BE2C (cell line): ENCODE measurements around the gene DENND5B. TPM values are rescaled to one million over a fixed set of nuclear protein-coding genes. Genes with fewer than 3 reads are reported as not detected.

ENCODE experiments used
- DNase-seq: peaks from one replicate; pipeline ENCODE4 v3.0.0-alpha.2; 2020
- H3K27me3 ChIP-seq: fragments of 250-450 bp; sonication (Bioruptor Pico); 2 replicates; pipeline ENCODE4 v1.5.1; 2020; ENCODE audit warnings: mild to moderate bottlenecking
- H3K36me3 ChIP-seq: fragments of 250-450 bp; sonication (Bioruptor Pico); 2 replicates; pipeline ENCODE4 v1.5.1; 2020; ENCODE audit warnings: mild to moderate bottlenecking
- H3K4me1 ChIP-seq: fragments of 250-450 bp; sonication (Bioruptor Pico); 2 replicates; pipeline ENCODE4 v1.5.1; 2020
- H3K4me3 ChIP-seq: 2 replicates; pipeline ENCODE4 v1.5.1; 2011; ENCODE audit warnings: low read depth, low read length
- H3K9me3 ChIP-seq: fragments of 250-450 bp; sonication (Bioruptor Pico); 2 replicates; pipeline ENCODE4 v1.5.1; 2020
- CTCF ChIP-seq: IDR thresholded peaks from 2 replicates; pipeline ENCODE4 v1.5.1; 2012; ENCODE audit warnings: mild to moderate bottlenecking, low read depth, low read length
- polyA plus RNA-seq: library from polyadenylated mRNA; unstranded; fragments of >200 nt; gene quantifications from one replicate; pipeline ENCODE4 v1.2.1, GENCODE V29; 2012; ENCODE audit warnings: low read depth, missing spikeins; ENCODE audit not compliant: insufficient read length, insufficient read depth

DENND5B gene
- polyA plus RNA-seq, result 5.4 TPM

GRCh38 chr12:31590642-31591379 lies at the start of gene DENND5B:
Gene DENND5B, minus strand, starts transcription at chr12:31591136. Its CDS starts 304 bp downstream, at chr12:31590832.
- H3K4me3 ChIP-seq, result peak within 1 kb of the TSS; percentile 86
- DNase-seq, result peak; percentile 92
- no peaks in the 10 kb centered on the region; the same call in 1 of the 2 replicates for H3K27me3 ChIP-seq
- H3K36me3 ChIP-seq, result peaks cover 8% of the 10 kb centered on the region
- no peaks in the 10 kb centered on the region; the same call in 1 of the 2 replicates for H3K4me1 ChIP-seq
- no peaks in the 10 kb centered on the region for H3K9me3 ChIP-seq
- TF ChIP-seq CTCF, result no peak

- Histone ChIP-seq H3K9me3 (no peaks in the 10 kb centered on the region), H3K27me3 (no peaks in the 10 kb centered on the region), H3K36me3 (peaks cover 16% of the 10 kb centered on the region; the same call in 1 of the 2 replicates), H3K4me3 (no peak overlapping the region), H3K4me1 (no peaks in the 10 kb centered on the region)
- TF ChIP-seq CTCF, result no peak
- DNase-seq, result no peak
These were observed 43.7 kb upstream of the DENND5B start for GRCh38 chr12:31634620-31635019.

- DNase-seq, result no peak
- no peak for TF ChIP-seq CTCF
- Histone ChIP-seq H3K36me3 (peaks cover 16% of the 10 kb centered on the region; the same call in 1 of the 2 replicates), H3K27me3 (no peaks in the 10 kb centered on the region), H3K4me1 (no peaks in the 10 kb centered on the region), H3K9me3 (no peaks in the 10 kb centered on the region), H3K4me3 (no peak overlapping the region)
These were observed 42.5 kb upstream of the DENND5B start for GRCh38 chr12:31633464-31633863.

GRCh38 chr12:31631809-31632208 lies 40.9 kb upstream of the DENND5B start:
- Histone ChIP-seq H3K9me3 (no peaks in the 10 kb centered on the region), H3K4me3 (no peak overlapping the region), H3K36me3 (peaks cover 12% of the 10 kb centered on the region; the same call in 1 of the 2 replicates), H3K4me1 (no peaks in the 10 kb centered on the region), H3K27me3 (no peaks in the 10 kb centered on the region)
- TF ChIP-seq CTCF, result no peak
- DNase-seq, result no peak

- H3K4me1 ChIP-seq, result no peaks in the 10 kb centered on the region
- H3K4me3 ChIP-seq, result no peak overlapping the region
- no peaks in the 10 kb centered on the region for H3K9me3 ChIP-seq
- H3K36me3 ChIP-seq, result peaks cover 12% of the 10 kb centered on the region; the same call in 1 of the 2 replicates
- TF ChIP-seq CTCF, result no peak
- no peak for DNase-seq
- H3K27me3 ChIP-seq, result no peaks in the 10 kb centered on the region
These were observed 40.2 kb upstream of the DENND5B start for GRCh38 chr12:31631023-31631724.
